Measurements from ENCODE around the gene MR1. TPM values are rescaled to one million over a fixed set of nuclear protein-coding genes. Genes with fewer than 3 reads are reported as not detected.

The MR1 gene
- total and polyA plus RNA-seq, 8 donors: 1.1 to 40.8 (median 7.5) TPM

GRCh38 chr1:181062836-181063428 lies 29.1 kb downstream of the MR1 start:
- Histone ChIP-seq H3K9me3 (peaks cover 0 to 8% (median 6%) of the 10 kb centered on the region in 4 donors), H3K27ac (peak overlapping the region in 3 of 5 donors; percentile 48 to 53 (median 51)), H3K36me3 (peaks cover 0 to 14% (median 2%) of the 10 kb centered on the region in 4 donors), H3K27me3 (no peaks in the 10 kb centered on the region), H3K4me3 (no peak overlapping the region), H3K4me1 (peaks cover 0 to 15% (median 0%) of the 10 kb centered on the region in 4 donors)
- no peak for DNase-seq
- TF ChIP-seq EP300 (IDR thresholded peaks at IDR 0.05): no peak
- no peak for TF ChIP-seq POLR2A (IDR thresholded peaks at IDR 0.05)
- 61 to 80% (median 72%) methylated on average over 6 of the region's 6 CpGs for WGBS, 5 donors
- intact Hi-C loops (cut with DNase I; ENCODE audit: low total_unique reads): no loop called here

GRCh38 chr1:181064011-181064623 lies 30.3 kb downstream of the MR1 start:
- H3K9me3 ChIP-seq: peaks cover 0 to 7% (median 5%) of the 10 kb centered on the region in 4 donors
- DNase-seq: no peak
- H3K27me3 ChIP-seq: no peaks in the 10 kb centered on the region
- no peak overlapping the region for H3K4me3 ChIP-seq
- intact Hi-C loops (cut with DNase I; ENCODE audit: low total_unique reads): no loop called here
- WGBS, 5 donors: 45 to 56% (median 51%) methylated on average over 6 of the region's 6 CpGs
- H3K27ac ChIP-seq: no peak overlapping the region
- no peak for TF ChIP-seq POLR2A (IDR thresholded peaks at IDR 0.05)
- TF ChIP-seq CTCF (IDR thresholded peaks at IDR 0.05): no peak
- no peak for TF ChIP-seq EP300 (IDR thresholded peaks at IDR 0.05)
- TF ChIP-seq POLR2AphosphoS5 (IDR thresholded peaks at IDR 0.05): no peak
- peaks cover 0 to 8% (median 2%) of the 10 kb centered on the region in 4 donors for H3K36me3 ChIP-seq
- peaks cover 0 to 15% (median 0%) of the 10 kb centered on the region in 4 donors for H3K4me1 ChIP-seq

GRCh38 chr1:181064702-181065101 lies 30.9 kb downstream of the MR1 start:
- peaks cover 0 to 15% (median 0%) of the 10 kb centered on the region in 4 donors for H3K4me1 ChIP-seq
- no peak overlapping the region for H3K4me3 ChIP-seq
- peaks cover 0 to 2% (median 0%) of the 10 kb centered on the region in 4 donors for H3K36me3 ChIP-seq
- intact Hi-C loops (cut with DNase I; ENCODE audit: low total_unique reads): no loop called here
- H3K27ac ChIP-seq: no peak overlapping the region
- 67 to 90% (median 76%) methylated on average over 1 of the region's 1 CpG for WGBS, 5 donors
- H3K27me3 ChIP-seq: no peaks in the 10 kb centered on the region
- DNase-seq: no peak
- TF ChIP-seq CTCF (IDR thresholded peaks at IDR 0.05): no peak
- no peak for TF ChIP-seq EP300 (IDR thresholded peaks at IDR 0.05)
- TF ChIP-seq POLR2AphosphoS5 (IDR thresholded peaks at IDR 0.05): no peak
- no peak for TF ChIP-seq POLR2A (IDR thresholded peaks at IDR 0.05)
- peaks cover 0 to under 1% (median 0%) of the 10 kb centered on the region in 4 donors for H3K9me3 ChIP-seq

- TF ChIP-seq POLR2AphosphoS5 (IDR thresholded peaks at IDR 0.05) (peak in 1 of 3 donors; percentile 55), CTCF (IDR thresholded peaks at IDR 0.05) (no peak)
- intact Hi-C loops (cut with DNase I; ENCODE audit: low total_unique reads): no loop called here
- no peak for DNase-seq
- Histone ChIP-seq H3K4me3 (no peak overlapping the region), H3K27ac (no peak overlapping the region), H3K36me3 (no peaks in the 10 kb centered on the region), H3K4me1 (no peaks in the 10 kb centered on the region), H3K9me3 (no peaks in the 10 kb centered on the region), H3K27me3 (no peaks in the 10 kb centered on the region)
- 25 to 59% (median 39%) methylated on average over 9 to 10 of the region's 10 CpGs for WGBS, 5 donors
Observed at GRCh38 chr1:181073638-181074037, 39.9 kb downstream of the MR1 start.

All from stomach (tissue), 9 donors.